Thoracic aorta (tissue), 2 donors: ENCODE data around the gene RAB3D. TPM values are rescaled to one million over a fixed set of nuclear protein-coding genes. Genes with fewer than 3 reads are reported as not detected.
A peak's percentile ranks its signal among the peaks of the same experiment; 100 is the strongest.

Source experiments
- ATAC-seq: fragments of 150-250 bp; one replicate; pipeline ENCODE4 v1.8.0; 2017; ENCODE audit warnings: low read depth; ENCODE audit not compliant: insufficient number of reproducible peaks, low FRiP score
- DNase-seq: peaks from one replicate; pipeline ENCODE4 v3.0.0-alpha.2; 2020; ENCODE audit warnings: low spot score
- H3K27ac ChIP-seq, 2 donors: fragments of 200-600 bp; sonication (generic); 1 replicate in 1 of 2; 2 replicates in 1 of 2; pipeline ENCODE4 v1.5.1; 2016; ENCODE audit warnings: mild to moderate bottlenecking in 2 of 2, moderate library complexity in 2 of 2
- H3K27me3 ChIP-seq: fragments of 200-600 bp; sonication (generic); replicated peaks from 2 replicates; pipeline ENCODE4 v1.6.0; 2016; ENCODE audit warnings: mild to moderate bottlenecking; ENCODE audit not compliant: insufficient read depth
- H3K36me3 ChIP-seq: fragments of 200-600 bp; sonication (generic); one replicate; pipeline ENCODE4 v1.5.1; 2016
- H3K4me1 ChIP-seq, 2 donors: fragments of 200-600 bp; sonication (generic); 1 replicate in 1 of 2; 2 replicates in 1 of 2; pipeline versions ENCODE4 v1.5.1 to v1.6.0; 2016; ENCODE audit warnings: low read depth in 2 of 2, mild to moderate bottlenecking in 1 of 2; ENCODE audit not compliant: control insufficient read depth in 1 of 2
- H3K4me3 ChIP-seq: fragments of 200-600 bp; sonication (generic); 2 replicates; pipeline ENCODE4 v1.5.1; 2016; ENCODE audit warnings: mild to moderate bottlenecking
- H3K9me3 ChIP-seq: fragments of 200-600 bp; sonication (generic); 2 replicates; pipeline ENCODE4 v1.5.1; 2016
- total RNA-seq, 2 donors: library from RNA; depleted of rRNA; stranded (reverse); fragments of >200 nt; gene quantifications; one replicate each; pipeline versions ENCODE4 v1.1.0 to v1.2.3, GENCODE V29; 2016
- TF ChIP-seq, protein P1 (sequence below): fragments of 200-600 bp; sonication (generic); IDR thresholded peaks from one replicate; pipeline ENCODE4 v1.5.1; 2019; ENCODE audit warnings: antibody characterized with exemption

RAB3D gene
- total RNA-seq, 2 donors from 2014 or later = 14.2 to 20.4 TPM

DNA sequence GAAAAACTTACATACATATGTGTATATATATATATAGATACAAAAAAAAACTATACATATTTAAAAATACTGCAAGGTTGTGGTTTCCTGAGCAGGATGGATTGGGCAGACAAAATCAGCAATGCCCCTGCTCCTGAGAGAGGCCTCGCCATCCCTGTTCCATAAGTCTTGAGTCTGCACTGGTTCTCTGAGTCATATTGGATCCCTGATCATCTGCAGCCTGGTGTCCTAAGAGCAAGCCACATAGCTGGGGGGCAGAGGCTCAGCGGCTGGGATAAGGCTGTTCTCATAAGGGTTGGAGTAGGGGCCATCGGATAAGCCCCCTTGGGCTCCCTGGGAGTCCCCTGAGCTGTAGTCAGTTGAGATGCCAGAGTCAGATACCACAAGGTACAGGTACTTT, 38.3 kb upstream of the RAB3D start:
- no peak overlapping the region for H3K4me3 ChIP-seq

DNA sequence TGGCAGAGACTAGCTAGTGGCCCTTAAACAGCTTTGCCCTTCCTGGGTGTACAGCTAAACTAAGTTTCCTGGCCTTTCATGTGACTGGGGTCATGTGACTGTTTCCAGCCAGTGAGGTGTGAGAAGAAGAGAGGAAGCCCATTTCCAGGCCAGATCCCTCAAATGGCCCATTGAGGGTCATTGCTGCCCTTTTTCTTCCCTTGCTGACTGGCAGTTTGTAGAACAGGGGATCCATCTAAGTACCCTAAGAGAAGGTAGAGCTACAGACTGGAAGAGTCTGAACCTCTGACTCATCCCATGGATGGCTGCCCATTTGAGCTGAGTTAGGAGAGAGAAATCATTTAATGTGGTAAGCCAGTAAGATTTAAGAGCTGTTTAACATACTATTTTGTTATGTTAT, 37.8 kb upstream of the RAB3D start:
- no peaks in the 10 kb centered on the region for H3K9me3 ChIP-seq
- H3K36me3 ChIP-seq = no peaks in the 10 kb centered on the region
- ATAC-seq (no peak), DNase-seq (no peak)
- TF ChIP-seq, protein P1, sequence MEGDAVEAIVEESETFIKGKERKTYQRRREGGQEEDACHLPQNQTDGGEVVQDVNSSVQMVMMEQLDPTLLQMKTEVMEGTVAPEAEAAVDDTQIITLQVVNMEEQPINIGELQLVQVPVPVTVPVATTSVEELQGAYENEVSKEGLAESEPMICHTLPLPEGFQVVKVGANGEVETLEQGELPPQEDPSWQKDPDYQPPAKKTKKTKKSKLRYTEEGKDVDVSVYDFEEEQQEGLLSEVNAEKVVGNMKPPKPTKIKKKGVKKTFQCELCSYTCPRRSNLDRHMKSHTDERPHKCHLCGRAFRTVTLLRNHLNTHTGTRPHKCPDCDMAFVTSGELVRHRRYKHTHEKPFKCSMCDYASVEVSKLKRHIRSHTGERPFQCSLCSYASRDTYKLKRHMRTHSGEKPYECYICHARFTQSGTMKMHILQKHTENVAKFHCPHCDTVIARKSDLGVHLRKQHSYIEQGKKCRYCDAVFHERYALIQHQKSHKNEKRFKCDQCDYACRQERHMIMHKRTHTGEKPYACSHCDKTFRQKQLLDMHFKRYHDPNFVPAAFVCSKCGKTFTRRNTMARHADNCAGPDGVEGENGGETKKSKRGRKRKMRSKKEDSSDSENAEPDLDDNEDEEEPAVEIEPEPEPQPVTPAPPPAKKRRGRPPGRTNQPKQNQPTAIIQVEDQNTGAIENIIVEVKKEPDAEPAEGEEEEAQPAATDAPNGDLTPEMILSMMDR = no peak
- H3K27ac ChIP-seq = peak overlapping the region; percentile 52 to 58
- H3K4me1 ChIP-seq = peaks cover 16 to 66% of the 10 kb centered on the region in 2 donors
- H3K27me3 ChIP-seq = no peaks in the 10 kb centered on the region
- no peak overlapping the region for H3K4me3 ChIP-seq

More for the DNA sequence above, 38.3 kb upstream of the RAB3D start:
- H3K36me3 ChIP-seq = no peaks in the 10 kb centered on the region
- DNase-seq = no peak
- ATAC-seq = no peak
- TF ChIP-seq, protein P1 = no peak
- peaks cover 16 to 69% of the 10 kb centered on the region in 2 donors for H3K4me1 ChIP-seq
- H3K27ac ChIP-seq = peak overlapping the region in 1 of 2 donors; percentile 42
- no peaks in the 10 kb centered on the region for H3K9me3 ChIP-seq
- no peaks in the 10 kb centered on the region for H3K27me3 ChIP-seq

DNA sequence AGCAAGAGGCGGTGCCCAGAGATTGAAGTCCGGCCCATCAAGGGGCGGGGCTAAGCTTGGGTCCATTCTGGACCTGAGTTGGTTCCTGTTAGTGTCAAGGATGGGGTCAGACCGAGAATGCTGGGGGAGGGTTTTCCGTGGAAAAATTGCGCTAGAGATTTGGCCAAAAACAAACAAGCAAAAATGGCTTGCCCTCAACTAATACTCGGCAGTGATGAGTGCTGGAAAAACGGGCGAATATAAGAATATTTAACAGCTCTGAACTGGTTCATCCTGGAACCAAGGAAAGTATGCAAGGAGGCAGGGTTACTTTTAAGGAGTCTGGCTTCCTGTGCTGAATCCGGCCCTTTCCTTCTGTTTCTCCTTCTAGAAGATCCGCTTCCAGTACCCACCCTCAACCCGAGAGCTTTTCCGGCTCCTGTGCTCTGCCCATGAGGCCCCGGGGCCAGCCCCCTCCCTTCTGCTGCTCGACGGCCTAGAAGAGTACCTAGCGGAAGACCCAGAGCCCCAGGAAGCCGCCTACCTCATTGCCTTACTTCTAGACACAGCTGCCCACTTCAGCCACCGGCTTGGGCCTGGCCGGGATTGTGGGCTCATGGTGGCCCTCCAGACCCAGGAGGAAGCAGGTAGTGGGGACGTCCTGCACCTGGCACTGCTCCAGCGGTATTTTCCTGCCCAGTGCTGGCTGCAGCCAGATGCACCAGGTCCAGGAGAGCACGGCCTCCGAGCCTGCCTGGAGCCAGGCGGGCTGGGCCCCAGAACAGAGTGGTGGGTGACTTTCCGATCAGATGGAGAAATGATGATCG, 35.9 kb upstream of the RAB3D start:
- H3K9me3 ChIP-seq = no peaks in the 10 kb centered on the region
- H3K27me3 ChIP-seq = no peaks in the 10 kb centered on the region
- TF ChIP-seq, protein P1 = no peak
- no peaks in the 10 kb centered on the region for H3K36me3 ChIP-seq
- H3K27ac ChIP-seq = peak overlapping the region; percentile 91 to 92
- peaks cover 16 to 53% of the 10 kb centered on the region in 2 donors for H3K4me1 ChIP-seq
- peak overlapping the region; percentile 74 for H3K4me3 ChIP-seq
- DNase-seq (no peak), ATAC-seq (peak; percentile 0)

- Histone ChIP-seq H3K9me3 (no peaks in the 10 kb centered on the region), H3K36me3 (no peaks in the 10 kb centered on the region), H3K27ac (peak within 1 kb of the TSS; percentile 92 to 95), H3K4me1 (peaks cover 16 to 45% of the 10 kb centered on the region in 2 donors), H3K27me3 (no peaks in the 10 kb centered on the region), H3K4me3 (peak within 1 kb of the TSS; percentile 74)
- DNase-seq (peak; percentile 97), ATAC-seq (peak; percentile 94)
- TF ChIP-seq, protein P1 = no peak
Measured at GRCh38 chr19:11374433-11375142, 35.1 kb upstream of the RAB3D start, which contains the start of gene SWSAP1. TSS of gene SWSAP1 (plus strand) at chr19:11374666. CDS start at chr19:11374681, 15 bp downstream.

DNA sequence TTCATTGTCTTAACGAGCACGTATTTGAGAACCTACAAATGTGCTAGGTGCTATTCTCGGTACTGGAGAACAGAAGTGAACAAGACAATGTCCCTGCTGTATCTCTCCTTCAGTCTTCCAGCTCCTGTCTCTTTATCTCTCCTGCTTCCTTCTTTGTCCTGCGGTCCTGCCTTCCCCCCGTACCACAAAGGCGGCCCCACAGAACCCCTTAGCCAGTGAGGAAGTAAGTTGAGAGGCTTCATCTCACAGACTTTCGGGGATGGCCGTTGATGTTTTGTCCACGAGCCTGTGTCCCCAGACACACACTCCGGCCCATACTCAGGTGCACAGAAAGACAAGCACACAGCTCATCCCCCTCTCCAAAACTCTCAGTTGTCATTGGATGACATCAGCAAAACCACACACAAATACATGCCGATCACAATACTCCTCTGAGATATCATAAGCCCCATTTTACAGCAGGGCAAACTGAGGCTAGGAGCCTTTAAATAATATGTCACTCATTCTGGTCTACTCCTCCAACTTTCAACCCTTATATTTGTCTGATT, 34.5 kb upstream of the RAB3D start:
- H3K4me3 ChIP-seq = peak overlapping the region; percentile 74
- no peak for ATAC-seq
- peaks cover 16 to 41% of the 10 kb centered on the region in 2 donors for H3K4me1 ChIP-seq
- no peaks in the 10 kb centered on the region for H3K27me3 ChIP-seq
- DNase-seq = no peak
- H3K36me3 ChIP-seq = no peaks in the 10 kb centered on the region
- TF ChIP-seq, protein P1 = no peak
- peak overlapping the region; percentile 92 to 95 for H3K27ac ChIP-seq
- no peaks in the 10 kb centered on the region for H3K9me3 ChIP-seq
